AG08396 (cell line): ENCODE results near the gene MGRN1.
A peak's percentile ranks its signal among the peaks of the same experiment; 100 is the strongest.

ENCODE experiments used
- DNase-seq: peaks from one replicate; pipeline ENCODE4 v3.0.0; 2012; ENCODE audit warnings: low spot score, mixed read lengths

Gene MGRN1

GRCh38 chr16:4687946-4688673, 63.5 kb downstream of the MGRN1 start:
- no peak for DNase-seq

GRCh38 chr16:4688674-4689045, 64.0 kb downstream of the MGRN1 start:
- DNase-seq: no peak

- no peak for DNase-seq
Observed at GRCh38 chr16:4689091-4689671, 64.6 kb downstream of the MGRN1 start.

DNA sequence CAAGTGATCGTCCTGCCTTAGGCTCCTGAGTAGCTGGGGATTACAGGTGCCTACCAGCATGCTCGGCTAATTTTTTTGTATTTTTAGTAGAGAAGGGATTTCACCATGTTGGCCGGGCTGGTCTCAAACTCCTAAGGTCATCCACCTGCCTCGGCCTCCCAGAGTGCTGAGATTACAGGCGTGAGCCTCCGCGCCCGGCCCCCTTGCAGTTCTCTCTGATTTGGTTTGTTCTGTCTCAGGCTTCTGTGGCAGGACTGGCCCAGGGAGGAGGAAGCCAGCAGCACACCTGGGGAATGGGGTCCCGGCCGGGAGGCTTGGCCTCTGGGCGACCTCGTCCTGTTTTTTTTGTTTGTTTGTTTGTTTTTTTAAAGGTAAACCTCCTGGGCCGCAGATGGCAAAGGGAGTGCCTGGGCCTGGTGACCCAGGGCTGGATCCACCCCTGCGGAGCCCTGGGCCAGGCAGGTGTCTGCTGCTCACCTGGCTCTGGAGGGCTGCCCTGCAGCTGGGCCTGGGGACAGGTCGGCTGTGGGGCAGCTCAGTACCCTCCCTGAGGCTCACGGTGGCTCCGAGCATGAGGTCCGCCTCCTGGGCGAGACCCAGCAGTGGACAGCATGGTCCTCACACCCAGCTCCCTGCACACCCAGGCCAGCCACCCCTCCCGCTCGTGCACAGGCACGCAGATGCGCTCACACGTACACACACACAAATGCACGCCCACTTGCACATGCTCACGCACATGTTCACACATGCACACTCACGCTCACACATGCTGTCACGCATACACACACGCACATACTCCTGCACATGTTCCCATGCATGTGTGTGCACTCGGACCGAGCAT, 65.5 kb downstream of the MGRN1 start:
- DNase-seq: no peak

DNA sequence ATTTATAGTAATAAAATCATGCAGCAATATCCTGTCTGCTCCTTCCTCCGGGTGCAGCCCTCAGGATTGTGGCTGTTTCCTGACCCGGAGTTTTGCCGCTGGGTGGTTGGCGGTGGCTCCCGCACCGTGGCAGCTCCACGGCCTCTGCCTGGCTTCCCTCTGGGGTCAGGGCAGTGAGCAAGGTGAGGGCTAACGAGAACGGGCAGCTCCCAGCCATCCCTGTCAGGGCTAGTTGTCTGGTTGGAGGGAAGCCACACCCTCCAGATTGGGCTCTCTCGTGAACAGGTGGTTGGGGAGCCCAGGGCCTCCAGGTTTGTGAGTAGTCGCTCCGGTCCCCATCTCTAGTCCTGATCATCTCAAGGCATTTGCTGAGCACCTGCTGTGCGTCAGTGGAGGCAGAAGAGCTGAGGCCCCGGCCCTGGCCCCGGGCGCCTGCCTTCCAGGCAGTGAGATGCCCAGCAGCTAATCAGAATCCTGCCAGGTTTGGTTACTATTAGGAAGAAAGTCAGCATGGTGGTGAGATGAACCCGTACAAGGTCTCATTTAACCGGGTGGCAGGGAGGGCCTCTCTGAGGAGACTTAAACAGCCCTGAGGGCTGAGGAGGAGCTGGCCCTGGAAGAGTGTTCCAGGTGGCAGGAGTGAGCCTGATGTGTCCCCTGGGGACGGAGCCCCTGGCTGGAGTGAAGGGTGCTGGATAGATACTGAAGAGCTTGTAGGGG, 66.5 kb downstream of the MGRN1 start:
- DNase-seq: no peak

- DNase-seq: peak; percentile 14
Observed at GRCh38 chr16:4691666-4692412, 67.2 kb downstream of the MGRN1 start.

- peak; percentile 23 for DNase-seq
Observed at GRCh38 chr16:4692460-4693295, 68.1 kb downstream of the MGRN1 start.

- peak; percentile 100 for DNase-seq
Observed at GRCh38 chr16:4693296-4693955, 68.8 kb downstream of the MGRN1 start, which contains the start of gene NUDT16L1. TSS of gene NUDT16L1 (plus strand) at chr16:4693562. CDS start at chr16:4693727, 165 bp downstream.

DNA sequence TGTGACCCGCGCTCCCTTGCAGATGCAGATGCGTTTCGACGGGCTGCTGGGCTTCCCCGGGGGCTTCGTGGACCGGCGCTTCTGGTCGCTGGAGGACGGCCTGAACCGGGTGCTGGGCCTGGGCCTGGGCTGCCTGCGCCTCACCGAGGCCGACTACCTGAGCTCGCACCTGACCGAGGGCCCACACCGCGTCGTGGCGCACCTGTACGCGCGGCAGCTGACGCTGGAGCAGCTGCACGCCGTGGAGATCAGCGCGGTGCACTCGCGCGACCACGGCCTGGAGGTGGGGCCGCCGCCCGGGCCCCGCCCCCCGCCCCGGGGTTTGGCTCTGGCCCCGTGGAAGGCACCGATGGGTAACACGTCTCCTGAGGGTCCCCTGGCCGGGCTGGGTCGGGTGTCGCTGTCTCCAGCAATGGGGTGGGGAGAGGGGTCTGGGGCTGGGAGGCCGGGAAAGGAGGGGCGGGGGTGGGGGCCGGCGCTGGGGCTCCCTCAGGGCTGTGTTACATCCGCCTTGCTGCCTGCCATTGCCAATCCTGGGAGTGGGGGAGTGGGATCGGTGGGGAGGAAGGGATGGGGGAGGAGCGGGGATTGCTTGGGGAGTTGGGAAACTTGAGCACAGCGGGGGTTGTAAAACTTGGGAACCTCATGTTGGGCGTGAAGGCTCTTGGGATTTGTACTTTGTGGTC, 69.5 kb downstream of the MGRN1 start:
- DNase-seq: peak; percentile 85

- peak; percentile 67 for DNase-seq
Observed at GRCh38 chr16:4694642-4695451, 70.2 kb downstream of the MGRN1 start.

GRCh38 chr16:4695473-4696171, 71.0 kb downstream of the MGRN1 start:
- no peak for DNase-seq

- no peak for DNase-seq
Observed at GRCh38 chr16:4696172-4696904, 71.7 kb downstream of the MGRN1 start.

DNA sequence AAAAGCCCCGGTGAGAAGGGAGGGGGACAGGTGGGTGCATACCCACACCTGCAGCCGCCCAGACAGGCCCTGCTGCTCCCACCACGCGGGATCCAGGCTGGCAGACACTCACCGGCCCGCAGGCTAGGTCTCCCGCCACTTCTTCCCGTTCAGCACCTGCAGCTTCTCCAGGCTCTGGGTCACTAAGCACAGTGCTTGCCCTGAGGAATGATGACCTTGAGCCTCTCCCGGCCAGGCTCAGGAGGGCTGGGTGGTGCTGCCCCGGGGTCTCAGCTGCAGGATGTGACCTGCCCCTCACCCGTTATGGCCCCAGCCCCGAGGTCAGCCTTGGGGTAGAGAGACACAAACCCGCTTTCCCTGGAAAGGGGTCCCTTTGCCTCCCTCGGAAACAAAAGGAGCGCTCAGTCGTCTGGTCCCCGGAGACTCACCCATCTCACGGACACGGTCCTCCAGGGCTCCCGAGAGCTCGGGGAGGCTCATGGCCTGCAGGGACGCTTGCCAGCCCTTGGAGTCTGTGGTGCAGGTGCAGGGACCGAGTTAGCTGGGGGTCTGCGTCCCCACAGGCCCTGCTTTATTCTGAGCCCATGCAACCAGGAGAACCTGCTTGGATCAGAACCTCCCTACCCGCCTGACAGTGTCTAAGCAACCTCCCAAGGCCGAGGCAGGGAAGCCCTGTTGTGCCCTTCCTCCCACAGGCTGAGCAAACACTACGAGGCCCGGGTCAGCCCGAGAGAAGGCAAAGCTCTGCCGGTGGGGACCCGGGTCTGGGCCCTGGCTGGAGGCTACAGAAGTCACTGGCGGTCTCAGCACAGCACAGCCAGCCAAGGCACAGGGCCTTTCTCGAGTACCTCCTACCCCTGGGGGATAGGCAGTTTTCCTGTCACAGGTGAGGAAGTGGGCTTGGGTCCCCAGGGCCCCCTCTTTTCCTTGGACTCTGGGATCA, 72.5 kb downstream of the MGRN1 start:
- DNase-seq: peak; percentile 5

GRCh38 chr16:4697848-4698291, 73.2 kb downstream of the MGRN1 start:
- DNase-seq: peak; percentile 8

- no peak for DNase-seq
Observed at GRCh38 chr16:4698321-4699045, 73.9 kb downstream of the MGRN1 start.
